MCF 10A (cell line): ENCODE measurements around the gene STAC. TPM values are rescaled to one million over a fixed set of nuclear protein-coding genes. Genes with fewer than 3 reads are reported as not detected.

Experiments used
- BruUV-seq: library from RNA; stranded (reverse); fragments of 400-500 nt; replicated peaks from 2 replicates; lab custom pipeline; 2021; lab: Mats Ljungman, UMichigan
- CTCF ChIA-PET: fragments of 300-600 bp; sonication (Branson Sonifier 250); formaldehyde crosslinking; extraction: SDS; loops from one replicate; lab custom pipeline; 2021; ENCODE audit warnings: antibody characterized with exemption, inconsistent platforms; lab: Yijun Ruan, JAX
- POLR2A ChIA-PET: fragments of 300-600, 350-650 bp; sonication (Branson Sonifier 250); formaldehyde crosslinking; extraction: SDS; loops from one replicate; lab custom pipeline; 2020; ENCODE audit warnings: antibody characterized with exemption, inconsistent platforms; lab: Yijun Ruan, JAX
- DNase-seq: peaks from one replicate; pipeline ENCODE4 v3.0.0-alpha.2; 2018; ENCODE audit not compliant: unreplicated experiment
- H3K27ac Mint-ChIP-seq: one replicate; pipeline ENCODE4 v1.8.0; 2022; ENCODE audit warnings: mild to moderate bottlenecking, low read depth, mixed read lengths; ENCODE audit not compliant: unreplicated experiment
- H3K27me3 Mint-ChIP-seq: one replicate; pipeline ENCODE4 v1.8.0; 2022; ENCODE audit warnings: mixed read lengths; ENCODE audit not compliant: insufficient read depth, unreplicated experiment
- H3K36me3 Mint-ChIP-seq: one replicate; pipeline ENCODE4 v1.8.0; 2022; ENCODE audit warnings: mild to moderate bottlenecking, moderate library complexity, mixed read lengths; ENCODE audit not compliant: insufficient read depth, unreplicated experiment
- H3K4me1 Mint-ChIP-seq: one replicate; pipeline ENCODE4 v1.8.0; 2022; ENCODE audit warnings: mixed read lengths; ENCODE audit not compliant: insufficient read depth, unreplicated experiment
- H3K4me3 Mint-ChIP-seq: one replicate; pipeline ENCODE4 v1.8.0; 2022; ENCODE audit warnings: mild to moderate bottlenecking, moderate library complexity, mixed read lengths; ENCODE audit not compliant: unreplicated experiment
- H3K9me3 Mint-ChIP-seq: one replicate; pipeline ENCODE4 v1.8.0; 2022; ENCODE audit warnings: mixed read lengths; ENCODE audit not compliant: unreplicated experiment
- CTCF ChIP-seq: fragments of 200-600 bp; IDR thresholded peaks from one replicate; pipeline ENCODE4 v1.8.0; 2022; ENCODE audit warnings: antibody characterized with exemption, mild to moderate bottlenecking; ENCODE audit not compliant: unreplicated experiment
- intact Hi-C: fragments of 100-400 bp; cut with micrococcal nuclease; formaldehyde crosslinking; loops from 2 replicates; pipeline ENCODE4 v1.14.1; 2022
- total RNA-seq: library from RNA; stranded (reverse); gene quantifications from 2 replicates; pipeline ENCODE4 v1.2.3, GENCODE V29; 2022

The STAC gene
- total RNA-seq, 1 experiment from 2014 or later, result 1.1 TPM

GRCh38 chr3:36488077-36488789, 107.9 kb downstream of the STAC start:
- no peak overlapping the region for H3K27ac Mint-ChIP-seq
- no peak overlapping the region for H3K4me3 Mint-ChIP-seq
- no peaks in the 10 kb centered on the region for H3K27me3 Mint-ChIP-seq
- intact Hi-C loops, result no loop called here
- TF ChIP-seq CTCF, result no peak
- H3K36me3 Mint-ChIP-seq, result no peaks in the 10 kb centered on the region
- H3K4me1 Mint-ChIP-seq, result no peaks in the 10 kb centered on the region
- DNase-seq, result peak; percentile 6
- no TSS peak for BruUV-seq
- POLR2A ChIA-PET, result no interaction called here
- H3K9me3 Mint-ChIP-seq, result no peaks in the 10 kb centered on the region
- CTCF ChIA-PET, result no interaction called here

- no peak for DNase-seq
- no peaks in the 10 kb centered on the region for H3K27me3 Mint-ChIP-seq
- intact Hi-C loops, result no loop called here
These were observed 108.8 kb downstream of the STAC start for GRCh38 chr3:36489101-36489500.

GRCh38 chr3:36489679-36490425, 109.5 kb downstream of the STAC start:
- ChIA-PET CTCF (no interaction called here), POLR2A (no interaction called here)
- no peak for TF ChIP-seq CTCF
- DNase-seq, result no peak
- Mint-ChIP-seq H3K36me3 (no peaks in the 10 kb centered on the region), H3K9me3 (no peaks in the 10 kb centered on the region), H3K27ac (no peak overlapping the region), H3K27me3 (no peaks in the 10 kb centered on the region), H3K4me1 (peaks cover 7% of the 10 kb centered on the region), H3K4me3 (no peak overlapping the region)
- no TSS peak for BruUV-seq
- intact Hi-C loops, result no loop called here

More at GRCh38 chr3:36489101-36489500, 108.8 kb downstream of the STAC start:
- no peak overlapping the region for H3K27ac Mint-ChIP-seq
- no TSS peak for BruUV-seq
- no peaks in the 10 kb centered on the region for H3K9me3 Mint-ChIP-seq
- no peak overlapping the region for H3K4me3 Mint-ChIP-seq
- no peaks in the 10 kb centered on the region for H3K4me1 Mint-ChIP-seq
- no peak for TF ChIP-seq CTCF
- POLR2A ChIA-PET, result no interaction called here
- H3K36me3 Mint-ChIP-seq, result no peaks in the 10 kb centered on the region
- CTCF ChIA-PET, result no interaction called here

- no peak overlapping the region for H3K27ac Mint-ChIP-seq
- ChIA-PET POLR2A (no interaction called here), CTCF (interaction anchor here (0.5 kb wide), 1 partner anchor 279 kb away, joined by 3 read pairs; no protein-coding TSS in a partner anchor)
- intact Hi-C loops, result no loop called here
- no peak for TF ChIP-seq CTCF
- no peaks in the 10 kb centered on the region for H3K36me3 Mint-ChIP-seq
- no peaks in the 10 kb centered on the region for H3K27me3 Mint-ChIP-seq
- DNase-seq, result no peak
- no peak overlapping the region for H3K4me3 Mint-ChIP-seq
- BruUV-seq, result no TSS peak
- H3K9me3 Mint-ChIP-seq, result no peaks in the 10 kb centered on the region
- H3K4me1 Mint-ChIP-seq, result peaks cover 35% of the 10 kb centered on the region
These were observed 112.7 kb downstream of the STAC start for GRCh38 chr3:36493051-36493450.
